GM12878 (cell line): ENCODE measurements around the gene BBS9.

Source experiments
- FOXK2 ChIP-seq: fragments of 450-650 bp; IDR thresholded peaks from 2 replicates; pipeline ENCODE4 v1.6.1; 2017; ENCODE audit warnings: mild to moderate bottlenecking, moderate library complexity
- JUND ChIP-seq: IDR thresholded peaks from 2 replicates; pipeline ENCODE4 v1.6.1; 2012; ENCODE audit warnings: low read depth, mild to moderate bottlenecking, low read length, improper control_type of control experiment, moderate library complexity
- PAX8 ChIP-seq: fragments of 450-650 bp; IDR thresholded peaks from 2 replicates; pipeline ENCODE4 v1.6.1; 2017; ENCODE audit warnings: mild to moderate bottlenecking, moderate library complexity
- POLR2A ChIP-seq: IDR thresholded peaks from 2 replicates; pipeline ENCODE4 v1.6.1; 2011; ENCODE audit warnings: low read depth, mild to moderate bottlenecking, low read length
- SP1 ChIP-seq: IDR thresholded peaks from one replicate; pipeline ENCODE4 v1.6.1; 2011; ENCODE audit warnings: low read depth, low read length
- YY1 ChIP-seq: IDR thresholded peaks from 2 replicates; pipeline ENCODE4 v1.6.1; 2011; ENCODE audit warnings: low read depth, mild to moderate bottlenecking, low read length
- ZNF384 ChIP-seq: IDR thresholded peaks from 2 replicates; pipeline ENCODE4 v1.6.1; 2012; ENCODE audit warnings: low read depth, mild to moderate bottlenecking, low read length, improper control_type of control experiment, borderline replicate concordance
- ZNF622 ChIP-seq: fragments of 450-650 bp; IDR thresholded peaks from 2 replicates; pipeline ENCODE4 v1.6.1; 2017; ENCODE audit warnings: mild to moderate bottlenecking, inconsistent platforms
- TF ChIP-seq, protein P1 (sequence below), 3 experiments: IDR thresholded peaks in 2 of 3; conservative IDR thresholded peaks in 1 of 3; 2 replicates each; pipeline ENCODE4 v1.5.1; 2011; ENCODE audit warnings: low read depth in 3 of 3, low read length in 3 of 3, mild to moderate bottlenecking in 3 of 3, control low read depth in 2 of 3, moderate library complexity in 2 of 3, inconsistent platforms in 1 of 3, mixed read lengths in 1 of 3; ENCODE audit not compliant: control insufficient read depth in 2 of 3, insufficient read depth in 1 of 3; ENCODE audit errors: extremely low read depth in 1 of 3
- TF ChIP-seq, protein P2 (sequence below): IDR thresholded peaks from 2 replicates; pipeline ENCODE4 v1.6.1; 2012; ENCODE audit warnings: low read depth, low read length, improper control_type of control experiment

GRCh38 chr7:33276729-33277128 lies 147.4 kb downstream of the BBS9 start:
- no peak for TF ChIP-seq SP1
- TF ChIP-seq, protein P1, sequence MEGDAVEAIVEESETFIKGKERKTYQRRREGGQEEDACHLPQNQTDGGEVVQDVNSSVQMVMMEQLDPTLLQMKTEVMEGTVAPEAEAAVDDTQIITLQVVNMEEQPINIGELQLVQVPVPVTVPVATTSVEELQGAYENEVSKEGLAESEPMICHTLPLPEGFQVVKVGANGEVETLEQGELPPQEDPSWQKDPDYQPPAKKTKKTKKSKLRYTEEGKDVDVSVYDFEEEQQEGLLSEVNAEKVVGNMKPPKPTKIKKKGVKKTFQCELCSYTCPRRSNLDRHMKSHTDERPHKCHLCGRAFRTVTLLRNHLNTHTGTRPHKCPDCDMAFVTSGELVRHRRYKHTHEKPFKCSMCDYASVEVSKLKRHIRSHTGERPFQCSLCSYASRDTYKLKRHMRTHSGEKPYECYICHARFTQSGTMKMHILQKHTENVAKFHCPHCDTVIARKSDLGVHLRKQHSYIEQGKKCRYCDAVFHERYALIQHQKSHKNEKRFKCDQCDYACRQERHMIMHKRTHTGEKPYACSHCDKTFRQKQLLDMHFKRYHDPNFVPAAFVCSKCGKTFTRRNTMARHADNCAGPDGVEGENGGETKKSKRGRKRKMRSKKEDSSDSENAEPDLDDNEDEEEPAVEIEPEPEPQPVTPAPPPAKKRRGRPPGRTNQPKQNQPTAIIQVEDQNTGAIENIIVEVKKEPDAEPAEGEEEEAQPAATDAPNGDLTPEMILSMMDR (IDR thresholded peaks at IDR 0.05 in 2 of 3, conservative IDR thresholded peaks at IDR 0.05 in 1 of 3; ENCODE audit: control insufficient read depth in 2 of 3, extremely low read depth in 1 of 3, insufficient read depth in 1 of 3, low read depth in 3 of 3, low read length in 3 of 3): no peak
- TF ChIP-seq POLR2A: no peak
- no peak for TF ChIP-seq ZNF384
- no peak for TF ChIP-seq JUND
- no peak for TF ChIP-seq PAX8
- no peak for TF ChIP-seq ZNF622
- no peak for TF ChIP-seq FOXK2
- TF ChIP-seq, protein P2, sequence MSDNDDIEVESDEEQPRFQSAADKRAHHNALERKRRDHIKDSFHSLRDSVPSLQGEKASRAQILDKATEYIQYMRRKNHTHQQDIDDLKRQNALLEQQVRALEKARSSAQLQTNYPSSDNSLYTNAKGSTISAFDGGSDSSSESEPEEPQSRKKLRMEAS: no peak
- no peak for TF ChIP-seq YY1
